22Rv1 (cell line): ENCODE measurements around the gene STAMBPL1.

Experiments used
- H3K27ac ChIP-seq: fragments of 450-650 bp; 2 replicates; pipeline ENCODE4 v1.5.1; 2017
- ZFX ChIP-seq: fragments of 450-650 bp; IDR thresholded peaks from 2 replicates; pipeline ENCODE4 v1.6.1; 2017; ENCODE audit warnings: antibody characterized with exemption, borderline replicate concordance
- TF ChIP-seq, protein P1 (sequence below): fragments of 450-650 bp; IDR thresholded peaks from 2 replicates; pipeline ENCODE4 v1.5.1; 2017; ENCODE audit warnings: mild to moderate bottlenecking

STAMBPL1 gene

DNA sequence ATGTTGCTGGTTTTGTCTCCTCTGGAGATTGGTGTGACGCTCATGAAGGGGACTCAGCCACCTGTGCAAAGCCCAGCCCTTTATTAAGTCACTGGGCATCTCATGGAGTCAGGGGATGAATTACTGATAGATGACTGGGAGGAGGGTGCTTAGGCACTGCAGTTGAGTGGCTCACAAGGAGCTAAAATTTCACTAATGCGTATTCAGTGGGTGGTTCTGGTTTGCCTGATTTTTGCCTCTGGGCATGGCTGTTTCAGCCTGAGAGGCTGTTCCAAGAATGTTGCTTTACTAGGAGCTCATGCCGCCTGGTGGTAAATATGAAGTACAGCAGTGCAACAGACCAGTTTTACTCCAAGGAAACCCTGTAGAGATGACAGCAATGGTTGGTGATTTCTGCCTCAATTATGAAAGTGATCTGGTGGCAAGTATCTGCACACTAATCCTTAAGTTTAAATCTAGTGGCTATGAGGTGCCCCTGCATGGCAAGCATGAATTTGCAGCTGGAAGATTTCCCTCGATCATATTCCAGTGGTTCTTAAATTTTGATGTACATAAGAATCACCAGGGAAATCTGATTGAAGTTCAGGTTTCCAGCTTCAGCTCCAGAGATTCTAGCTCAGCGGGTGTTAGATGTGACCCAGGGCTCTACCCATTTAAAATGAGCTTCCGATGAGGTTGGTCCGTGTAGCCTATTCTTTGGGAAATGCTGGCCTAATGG lies 52.7 kb downstream of the STAMBPL1 start:
- no peak overlapping the region for H3K27ac ChIP-seq
- no peak for TF ChIP-seq ZFX
- TF ChIP-seq, protein P1, sequence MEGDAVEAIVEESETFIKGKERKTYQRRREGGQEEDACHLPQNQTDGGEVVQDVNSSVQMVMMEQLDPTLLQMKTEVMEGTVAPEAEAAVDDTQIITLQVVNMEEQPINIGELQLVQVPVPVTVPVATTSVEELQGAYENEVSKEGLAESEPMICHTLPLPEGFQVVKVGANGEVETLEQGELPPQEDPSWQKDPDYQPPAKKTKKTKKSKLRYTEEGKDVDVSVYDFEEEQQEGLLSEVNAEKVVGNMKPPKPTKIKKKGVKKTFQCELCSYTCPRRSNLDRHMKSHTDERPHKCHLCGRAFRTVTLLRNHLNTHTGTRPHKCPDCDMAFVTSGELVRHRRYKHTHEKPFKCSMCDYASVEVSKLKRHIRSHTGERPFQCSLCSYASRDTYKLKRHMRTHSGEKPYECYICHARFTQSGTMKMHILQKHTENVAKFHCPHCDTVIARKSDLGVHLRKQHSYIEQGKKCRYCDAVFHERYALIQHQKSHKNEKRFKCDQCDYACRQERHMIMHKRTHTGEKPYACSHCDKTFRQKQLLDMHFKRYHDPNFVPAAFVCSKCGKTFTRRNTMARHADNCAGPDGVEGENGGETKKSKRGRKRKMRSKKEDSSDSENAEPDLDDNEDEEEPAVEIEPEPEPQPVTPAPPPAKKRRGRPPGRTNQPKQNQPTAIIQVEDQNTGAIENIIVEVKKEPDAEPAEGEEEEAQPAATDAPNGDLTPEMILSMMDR, result peak; percentile 88

DNA sequence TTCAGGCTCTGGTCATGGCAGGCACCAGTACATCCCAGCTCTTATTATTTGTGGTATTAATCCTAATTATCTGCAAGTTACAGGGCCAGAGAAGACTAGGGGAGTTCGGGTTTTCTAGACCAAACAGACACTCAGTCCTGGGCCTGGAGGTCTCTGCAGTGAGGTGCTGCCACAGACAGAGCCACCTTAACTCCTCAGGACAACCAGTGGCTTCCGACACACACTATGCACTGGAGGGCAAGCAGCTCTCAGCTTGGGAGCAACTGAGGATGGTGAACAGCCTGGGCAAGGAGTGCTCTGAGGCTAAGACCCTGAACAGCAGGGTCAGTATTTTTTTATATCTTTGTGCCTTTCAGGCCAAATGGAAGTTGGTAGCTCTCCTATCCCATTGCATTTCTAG lies 53.5 kb downstream of the STAMBPL1 start:
- no peak overlapping the region for H3K27ac ChIP-seq
- no peak for TF ChIP-seq ZFX
- TF ChIP-seq, protein P1, result no peak

DNA sequence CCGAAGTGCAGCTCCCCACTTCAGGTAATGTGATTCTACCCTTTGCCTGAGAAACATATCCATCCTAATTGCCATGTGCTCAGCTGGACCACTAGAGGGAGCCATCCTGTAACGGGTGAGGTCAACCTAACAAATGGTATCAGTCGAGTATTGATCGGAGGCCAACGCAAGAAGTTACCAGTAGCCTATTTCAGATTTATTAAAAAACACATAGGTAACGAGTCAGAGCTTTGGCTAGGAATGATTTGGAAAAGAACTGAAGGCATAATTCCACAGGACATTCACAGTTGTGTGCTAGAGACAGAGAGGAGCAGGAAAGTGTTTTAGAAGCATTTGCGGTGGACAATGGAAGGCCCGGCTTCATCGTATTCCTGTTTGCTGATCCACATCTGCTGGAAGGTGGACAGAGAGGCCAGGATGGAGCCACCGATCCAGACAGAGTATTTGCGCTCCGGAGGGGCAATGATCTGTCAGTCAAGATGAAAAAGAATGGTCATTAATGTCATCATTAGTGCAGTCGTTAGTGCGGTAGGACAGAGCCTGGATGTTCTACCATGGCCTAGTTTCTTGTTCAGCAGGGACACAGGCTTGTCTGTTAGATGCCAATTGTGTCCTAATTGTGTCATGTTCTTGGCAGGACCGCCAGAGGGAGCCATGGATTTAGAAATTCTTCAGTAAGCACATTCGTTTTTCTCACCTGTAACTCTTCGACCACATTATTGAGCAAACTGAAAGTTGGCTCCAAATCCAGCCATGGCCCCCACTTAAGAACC lies 55.0 kb downstream of the STAMBPL1 start:
- TF ChIP-seq, protein P1, result peak; percentile 90
- no peak for TF ChIP-seq ZFX
- H3K27ac ChIP-seq, result 0 out of 2 replicates have a peak overlapping the region, but pooled peaks have one; percentile 34

DNA sequence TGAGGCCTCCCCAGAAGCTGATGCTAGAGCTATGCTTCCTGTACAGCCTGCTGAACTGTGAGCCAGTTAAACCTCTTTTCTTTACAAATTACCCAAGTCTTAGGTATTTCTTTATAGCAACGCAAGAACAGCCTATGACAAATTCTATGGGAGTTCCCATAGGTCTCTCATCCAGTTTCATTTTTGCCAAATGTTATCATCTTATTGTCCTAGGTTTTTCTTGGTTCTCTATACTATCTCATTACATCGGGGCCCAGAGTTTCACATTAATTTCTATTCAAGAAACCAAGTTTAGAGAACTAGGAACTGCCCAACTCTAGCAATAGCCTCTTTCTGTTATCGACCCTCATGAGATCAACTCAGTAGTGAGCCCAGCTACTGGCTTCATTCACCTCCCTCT lies 56.6 kb downstream of the STAMBPL1 start:
- H3K27ac ChIP-seq, result no peak overlapping the region
- TF ChIP-seq, protein P1, result no peak
- no peak for TF ChIP-seq ZFX

DNA sequence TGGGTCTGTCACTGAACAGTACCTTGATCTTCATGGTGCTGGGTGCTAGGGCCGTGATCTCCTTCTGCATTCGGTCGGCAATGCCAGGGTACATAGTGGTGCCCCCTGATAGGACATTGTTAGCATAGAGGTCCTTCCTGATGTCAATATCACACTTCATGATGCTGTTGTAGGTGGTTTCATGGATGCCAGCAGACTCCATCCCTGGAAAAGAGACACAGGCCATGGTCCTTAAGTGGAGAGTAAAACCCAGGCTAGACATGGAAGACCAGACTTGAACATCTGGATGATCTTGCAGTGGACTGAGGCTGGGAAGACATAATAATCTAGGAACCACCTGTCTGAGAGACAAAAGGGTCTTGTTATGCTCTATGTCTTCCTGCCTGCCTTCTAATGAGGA lies 58.0 kb downstream of the STAMBPL1 start:
- no peak for TF ChIP-seq ZFX
- TF ChIP-seq, protein P1, result no peak
- no peak overlapping the region for H3K27ac ChIP-seq

DNA sequence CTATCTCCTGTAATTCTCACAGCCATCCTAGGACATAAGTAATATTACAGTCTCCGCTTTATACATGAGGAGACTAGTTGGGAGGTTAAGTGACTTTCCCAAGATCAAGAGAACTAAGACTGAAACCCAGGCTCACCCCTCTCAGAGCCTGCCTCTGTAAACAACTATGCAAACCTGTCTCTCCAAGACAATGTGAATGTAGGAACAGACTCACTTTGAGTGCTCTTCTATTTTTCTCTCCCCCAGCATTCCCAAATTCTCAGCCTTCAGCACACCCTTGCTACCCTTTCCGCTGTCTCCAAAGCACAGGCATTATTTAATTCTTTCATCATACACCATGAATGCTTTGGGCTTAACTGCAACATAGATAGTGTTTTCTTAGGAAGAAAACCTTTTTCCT lies 58.9 kb downstream of the STAMBPL1 start:
- TF ChIP-seq, protein P1, result no peak
- no peak for TF ChIP-seq ZFX
- no peak overlapping the region for H3K27ac ChIP-seq

DNA sequence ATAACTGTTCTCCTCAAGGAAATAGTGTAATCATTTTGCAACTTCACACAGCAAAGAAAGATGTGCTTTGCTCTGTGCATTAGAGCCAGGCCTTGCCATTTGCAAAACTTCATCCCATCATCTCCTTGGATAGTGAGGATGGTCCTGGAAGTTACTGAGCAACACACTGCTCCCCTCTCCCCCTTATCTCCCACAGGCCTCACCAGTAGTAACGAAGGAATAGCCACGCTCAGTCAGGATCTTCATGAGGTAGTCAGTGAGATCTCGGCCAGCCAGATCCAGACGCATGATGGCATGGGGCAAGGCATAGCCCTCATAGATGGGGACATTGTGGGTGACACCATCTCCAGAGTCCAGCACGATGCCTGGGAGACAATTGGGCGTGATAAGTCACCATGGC lies 61.0 kb downstream of the STAMBPL1 start:
- TF ChIP-seq ZFX, result no peak
- TF ChIP-seq, protein P1, result no peak

More for the DNA sequence above, 61.0 kb downstream of the STAMBPL1 start:
- no peak overlapping the region for H3K27ac ChIP-seq
